NCI-H345 treated with DMSO at 0.1 percent for 48 hours (cell line): ENCODE measurements around the gene BPIFA1.

Experiments
- DNase-seq: peaks from one replicate; lab custom pipeline; 2025; ENCODE audit not compliant: unreplicated experiment; lab: John Stamatoyannopoulos, UW

The BPIFA1 gene

GRCh38 chr20:33239979-33240736 is 4.4 kb downstream of the BPIFA1 start:
- DNase-seq, result no peak

GRCh38 chr20:33240923-33241322 is 5.1 kb downstream of the BPIFA1 start:
- DNase-seq, result no peak

GRCh38 chr20:33242319-33243100 is 6.7 kb downstream of the BPIFA1 start:
- no peak for DNase-seq

- DNase-seq, result no peak
Measured at GRCh38 chr20:33246077-33246476, 10.3 kb downstream of the BPIFA1 start.

GRCh38 chr20:33249456-33249855 is 13.7 kb downstream of the BPIFA1 start:
- no peak for DNase-seq

GRCh38 chr20:33250666-33251065 is 14.9 kb downstream of the BPIFA1 start:
- DNase-seq, result no peak

GRCh38 chr20:33251496-33251895 is 15.7 kb downstream of the BPIFA1 start:
- no peak for DNase-seq

GRCh38 chr20:33252460-33252859 is 16.7 kb downstream of the BPIFA1 start:
- no peak for DNase-seq

- no peak for DNase-seq
Measured at GRCh38 chr20:33255005-33255404, 19.2 kb downstream of the BPIFA1 start.

GRCh38 chr20:33257237-33257636 is 21.4 kb downstream of the BPIFA1 start:
- DNase-seq, result no peak

GRCh38 chr20:33259371-33259770 is 23.6 kb downstream of the BPIFA1 start:
- DNase-seq, result no peak

- DNase-seq, result no peak
Measured at GRCh38 chr20:33261465-33261864, 25.7 kb downstream of the BPIFA1 start.

- DNase-seq, result peak; percentile 38
Measured at GRCh38 chr20:33262658-33263065, 26.9 kb downstream of the BPIFA1 start.

GRCh38 chr20:33263784-33264183 is 28.0 kb downstream of the BPIFA1 start:
- DNase-seq, result no peak

GRCh38 chr20:33267701-33268100 is 31.9 kb downstream of the BPIFA1 start:
- no peak for DNase-seq

- DNase-seq, result no peak
Measured at GRCh38 chr20:33272155-33272873, 36.5 kb downstream of the BPIFA1 start.

GRCh38 chr20:33273117-33273851 is 37.5 kb downstream of the BPIFA1 start:
- DNase-seq, result no peak

- DNase-seq, result no peak
Measured at GRCh38 chr20:33275215-33275614, 39.4 kb downstream of the BPIFA1 start.

- DNase-seq, result no peak
Measured at GRCh38 chr20:33275871-33276270, 40.1 kb downstream of the BPIFA1 start.

- no peak for DNase-seq
Measured at GRCh38 chr20:33276303-33277113, 40.7 kb downstream of the BPIFA1 start.
